Suppressor macrophage treated with lipopolysaccharide for 1 hour (primary cell): ENCODE results near the gene OTOL1.
"Not testable (repeated sequence)": the region's sequence is repeated elsewhere in the genome, so short reads cannot be mapped to it uniquely, and the experiment has no call there.

Experiments used
- DNase-seq, 3 donors: peaks; one replicate each; pipeline ENCODE4 v3.0.0-alpha.2; 2020 to 2022

Gene OTOL1

DNA sequence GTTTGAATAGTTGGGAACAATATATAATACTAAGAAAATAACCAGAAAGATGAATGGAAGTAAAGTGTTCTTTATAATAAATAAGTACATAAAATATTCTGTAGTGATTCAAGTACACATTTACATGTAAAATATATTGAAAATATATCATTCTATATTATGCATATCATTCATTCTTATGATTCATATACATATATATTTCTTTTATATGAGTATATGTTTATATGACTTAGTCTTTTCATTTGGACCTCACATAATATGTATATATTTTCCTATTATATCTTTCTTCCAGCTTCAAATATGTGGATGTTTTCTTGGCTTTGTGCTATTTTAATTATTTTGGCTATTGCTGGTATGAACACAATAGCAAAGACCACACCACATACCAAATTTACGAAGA, at the start of gene OTOL1:
Gene OTOL1 (plus strand): TSS at position 301 of the 400 bp plus-strand sequence. CDS start 0 bp downstream, at position 301.
- no peak for DNase-seq

DNA sequence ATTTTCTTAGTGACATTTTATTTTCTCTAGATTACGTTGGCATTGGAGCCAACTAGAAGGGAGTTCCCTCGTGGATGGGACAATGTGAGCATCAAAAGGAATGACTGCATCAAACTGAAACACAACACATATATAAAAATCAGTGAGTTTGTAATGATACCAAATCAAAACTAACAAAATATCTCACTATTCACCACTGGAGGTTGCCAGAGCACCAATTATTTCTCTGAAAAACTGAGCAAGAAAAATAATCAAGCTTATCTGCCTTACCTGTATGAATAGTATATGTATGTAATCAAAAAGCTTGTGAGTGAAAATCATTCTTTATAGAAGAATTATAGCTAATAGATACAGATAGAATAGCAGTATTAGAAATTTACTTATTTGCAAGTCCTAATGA, 46.8 kb upstream of the OTOL1 start:
- DNase-seq: no peak

DNA sequence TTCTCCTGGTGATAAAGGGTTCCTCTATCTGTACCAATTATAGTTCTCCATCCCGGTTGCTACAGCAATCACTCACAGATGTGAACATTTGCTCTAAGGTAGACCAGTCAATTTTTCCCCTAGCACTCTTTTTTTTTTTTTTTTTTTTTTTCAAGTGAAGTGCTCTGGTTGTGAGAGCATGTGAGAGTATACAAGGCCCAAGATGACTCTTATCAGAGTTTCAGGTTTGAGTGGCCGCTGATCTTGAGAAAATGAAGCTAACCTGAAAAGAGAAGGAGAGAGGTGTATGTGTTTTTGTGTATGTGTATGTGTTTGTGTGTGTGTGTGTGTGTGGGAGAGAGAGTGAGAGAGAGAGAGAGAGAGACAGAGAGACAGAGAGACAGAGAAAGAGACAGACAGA, 44.4 kb upstream of the OTOL1 start:
- no peak for DNase-seq

DNA sequence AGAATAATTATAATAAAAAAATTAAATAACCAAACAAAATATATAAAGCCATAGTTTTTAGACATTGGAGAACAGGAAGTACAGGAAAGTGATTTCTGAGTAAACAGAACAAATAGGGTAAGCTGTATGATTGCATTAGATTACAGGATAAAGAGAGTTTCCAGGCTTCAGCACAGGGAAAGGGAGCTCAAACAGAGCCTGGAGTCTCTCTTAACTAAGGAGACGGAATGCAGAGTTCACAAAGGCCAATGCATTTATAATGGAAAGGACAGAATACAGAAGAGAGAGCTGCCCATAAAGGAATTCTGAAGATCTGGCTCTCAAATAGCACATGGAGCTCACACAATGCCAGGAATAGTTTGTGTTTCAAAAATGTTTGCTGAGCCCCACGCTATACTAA, 42.0 kb upstream of the OTOL1 start:
- DNase-seq: no peak

DNA sequence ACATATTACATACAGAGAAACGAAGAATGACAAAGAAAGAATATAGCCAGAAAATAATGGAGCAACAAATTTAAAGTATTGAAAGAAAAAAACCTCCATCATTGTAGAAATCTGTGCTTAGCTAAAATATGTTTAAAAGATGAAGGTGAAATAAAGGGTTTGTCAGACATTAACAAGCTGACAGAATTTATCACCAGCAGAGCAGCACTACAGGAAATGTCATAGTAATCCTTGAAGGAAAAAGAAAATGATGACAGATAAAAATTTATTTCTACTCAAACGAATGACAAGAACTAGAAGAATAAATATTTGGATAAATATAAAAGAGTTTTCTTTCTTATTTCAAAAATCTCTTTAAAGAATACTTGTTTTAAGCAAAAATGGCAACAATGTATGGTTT, 40.6 kb upstream of the OTOL1 start:
- DNase-seq: no peak

DNA sequence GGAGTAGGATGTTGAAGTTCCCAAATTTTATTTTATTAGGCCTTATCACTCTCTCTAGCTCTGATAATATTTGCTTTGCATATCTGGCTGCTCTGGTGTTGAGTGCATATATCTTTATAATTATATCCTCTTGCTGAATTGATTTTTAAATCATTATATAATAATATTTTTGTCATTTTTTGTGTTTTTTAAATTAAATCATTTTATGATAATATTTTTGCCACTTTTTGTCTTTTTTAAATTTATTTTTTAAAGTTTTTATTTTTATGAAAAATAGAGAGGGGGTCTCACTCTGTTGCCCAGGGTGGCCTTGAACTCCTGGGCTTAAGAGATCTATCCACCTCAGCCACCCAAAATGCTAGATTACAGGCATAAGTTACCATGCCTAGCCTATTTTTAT, 34.5 kb upstream of the OTOL1 start:
- DNase-seq: no peak

DNA sequence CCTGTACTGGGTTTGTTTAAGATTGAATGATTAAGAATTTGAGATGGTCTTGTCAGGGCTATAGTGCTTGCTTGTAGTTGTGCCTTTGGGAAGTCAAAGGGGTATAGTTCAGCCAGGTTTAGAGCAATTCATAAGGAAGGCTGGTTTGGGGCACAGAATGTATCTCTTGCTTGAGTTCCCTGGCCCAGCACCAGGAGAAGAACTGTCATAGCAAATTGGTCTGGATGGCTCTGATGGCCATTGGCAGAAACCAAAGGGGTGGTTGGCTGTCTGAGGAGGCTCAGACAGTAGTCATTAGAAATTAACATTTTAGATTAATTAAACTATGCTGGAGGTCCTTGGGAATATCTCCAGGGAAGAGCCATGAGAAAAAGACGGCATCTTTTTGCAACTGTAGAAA, 25.4 kb upstream of the OTOL1 start:
- no peak for DNase-seq

DNA sequence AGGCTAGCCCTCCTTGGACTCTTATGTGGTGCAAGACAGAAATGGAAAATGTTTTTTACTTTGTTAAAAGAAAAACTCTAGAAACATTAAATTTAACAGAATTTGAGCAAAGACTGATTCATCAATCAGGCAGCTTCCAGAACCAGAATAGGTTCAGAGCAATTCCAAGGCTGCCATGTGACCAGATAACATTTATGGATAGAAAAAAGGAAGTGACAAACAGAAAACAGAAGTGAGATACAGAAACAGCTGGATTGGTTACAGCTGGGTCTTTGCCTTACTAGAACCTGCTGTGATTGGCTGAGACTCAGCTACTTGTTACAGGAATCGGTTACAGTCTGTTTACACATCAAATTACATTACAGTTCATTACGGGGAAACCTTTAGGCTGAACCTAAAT, 22.5 kb upstream of the OTOL1 start:
- peak in 2 of 3 donors; percentile 16 to 27 for DNase-seq

DNA sequence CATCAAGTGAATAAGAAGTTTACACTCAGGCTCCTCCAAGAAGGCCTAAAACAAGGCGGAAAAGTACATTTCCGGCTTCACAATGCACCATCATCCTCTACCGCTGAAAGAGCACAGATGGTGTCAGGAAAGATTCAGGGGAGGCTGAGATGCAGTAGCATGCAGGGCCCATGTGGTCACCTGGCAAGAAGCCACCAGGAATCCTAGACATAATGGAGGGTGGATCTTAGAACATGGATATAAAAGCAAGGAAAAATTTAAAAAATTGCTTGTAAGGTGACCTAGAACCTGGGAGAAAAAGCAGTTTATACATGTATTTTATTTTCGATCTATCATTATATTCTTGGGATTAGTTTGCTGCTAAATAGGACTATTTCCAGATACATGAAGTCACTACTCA, 21.9 kb upstream of the OTOL1 start:
- DNase-seq: no peak

DNA sequence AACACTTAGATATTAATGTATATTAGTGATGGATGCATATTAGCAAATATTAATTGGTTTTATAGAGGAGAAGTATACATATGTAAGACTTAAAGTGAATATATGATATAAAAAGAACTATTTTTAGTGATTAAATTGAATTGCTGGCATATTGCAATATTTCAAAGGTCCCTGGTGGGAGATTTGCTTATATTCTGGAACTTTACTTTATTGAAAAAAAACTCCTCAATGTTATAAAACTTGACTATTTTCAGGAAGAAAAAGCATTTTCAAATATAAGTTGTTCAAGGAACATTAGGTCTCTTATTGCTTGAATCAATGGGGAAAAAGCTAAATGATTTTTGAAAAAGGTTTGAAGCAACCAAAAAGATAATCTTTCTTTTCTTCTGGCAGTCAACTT, 21.4 kb upstream of the OTOL1 start:
- no peak for DNase-seq

DNA sequence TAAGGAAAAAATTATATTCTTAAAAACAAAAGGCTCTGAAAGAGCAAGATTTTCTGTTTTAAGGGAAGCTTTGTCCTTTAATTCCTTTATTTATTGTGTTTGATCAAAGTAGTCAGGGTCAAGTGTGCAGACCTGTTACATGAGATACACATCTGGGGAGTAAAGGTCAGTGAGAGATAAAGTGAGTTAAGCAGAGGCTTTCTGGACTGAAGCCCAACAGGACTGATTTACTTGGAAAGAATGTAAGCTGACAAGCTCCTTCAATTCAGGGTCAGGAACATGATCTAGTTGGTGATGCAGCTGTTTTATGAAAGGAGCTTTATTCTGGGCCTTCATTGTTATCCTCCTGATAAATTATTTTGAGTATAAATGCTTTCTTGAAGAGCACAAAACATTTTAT, 20.7 kb upstream of the OTOL1 start:
- DNase-seq: no peak

DNA sequence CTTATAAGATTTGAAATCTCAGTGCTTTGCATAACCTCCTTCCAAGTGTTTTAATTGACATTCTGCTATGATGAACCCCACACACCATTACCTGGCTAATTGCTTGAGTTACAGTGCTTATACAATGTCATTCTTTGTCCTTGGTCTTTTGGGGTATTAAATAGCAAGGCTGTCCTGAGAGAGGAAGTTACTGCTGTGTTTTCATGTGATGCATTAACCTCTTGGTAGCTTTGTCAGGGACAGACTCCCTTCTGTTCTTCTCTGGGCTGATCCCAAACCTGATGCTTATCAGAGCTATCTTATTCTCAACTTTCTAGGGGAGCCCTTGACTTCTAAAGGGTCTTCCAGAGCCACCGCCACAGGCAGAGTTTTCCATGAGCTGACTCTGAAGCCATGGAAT, 12.4 kb upstream of the OTOL1 start:
- DNase-seq: no peak

DNA sequence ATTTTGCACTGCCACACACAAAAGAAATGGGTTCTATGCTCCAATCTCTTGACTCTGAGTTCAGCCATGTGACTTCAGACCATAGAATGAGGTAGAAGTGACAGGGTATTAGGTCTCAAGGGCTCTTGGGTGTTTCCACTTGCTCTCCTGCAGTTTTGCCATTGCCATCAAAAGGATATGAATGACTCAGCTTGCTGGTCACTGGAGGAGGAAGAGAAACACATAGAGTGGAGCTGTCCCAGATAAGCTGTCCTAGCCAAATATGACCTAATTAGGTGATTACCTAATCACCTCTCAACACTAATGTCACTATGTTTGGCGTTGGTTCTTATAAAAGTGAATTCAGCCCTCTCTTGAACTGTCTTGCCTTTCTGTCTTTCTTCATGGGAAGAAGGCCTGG, 8.3 kb upstream of the OTOL1 start:
- DNase-seq: peak; percentile 8 to 62 (median 59)

DNA sequence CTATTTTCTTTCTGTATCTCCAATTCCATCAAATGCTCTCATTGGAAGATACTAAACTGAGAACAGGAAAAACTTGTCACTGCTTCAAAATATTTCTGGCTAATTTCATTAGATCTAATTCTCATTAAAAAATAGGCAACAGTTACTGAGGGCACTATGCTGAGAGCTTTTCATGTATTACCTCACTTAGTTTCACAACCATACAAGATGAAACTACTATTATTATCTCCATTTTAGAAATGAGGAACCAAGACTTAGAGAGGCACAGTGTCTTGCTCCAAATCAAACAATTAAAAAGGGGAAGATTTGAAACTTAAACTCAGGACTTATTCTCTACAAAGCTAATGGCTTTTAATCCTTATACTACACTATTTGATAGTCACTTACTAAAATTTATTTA, 7.2 kb upstream of the OTOL1 start:
- peak; percentile 20 to 77 (median 74) for DNase-seq

DNA sequence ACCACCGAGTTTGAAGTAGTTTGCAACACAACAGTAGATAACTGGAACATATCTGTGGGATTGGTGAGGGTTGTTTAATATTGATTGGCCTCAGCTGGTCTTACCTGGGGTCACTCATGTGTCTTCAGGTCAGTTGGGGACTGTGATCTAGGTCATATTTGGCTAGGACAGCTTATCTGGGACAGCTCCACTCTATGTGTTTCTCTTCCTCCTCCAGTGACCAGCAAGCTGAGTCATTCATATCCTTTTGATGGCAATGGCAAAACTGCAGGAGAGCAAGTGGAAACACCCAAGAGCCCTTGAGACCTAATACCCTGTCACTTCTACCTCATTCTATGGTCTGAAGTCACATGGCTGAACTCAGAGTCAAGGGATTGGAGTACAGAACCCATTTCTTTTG, 5.8 kb upstream of the OTOL1 start:
- DNase-seq: not testable (repeated sequence)

DNA sequence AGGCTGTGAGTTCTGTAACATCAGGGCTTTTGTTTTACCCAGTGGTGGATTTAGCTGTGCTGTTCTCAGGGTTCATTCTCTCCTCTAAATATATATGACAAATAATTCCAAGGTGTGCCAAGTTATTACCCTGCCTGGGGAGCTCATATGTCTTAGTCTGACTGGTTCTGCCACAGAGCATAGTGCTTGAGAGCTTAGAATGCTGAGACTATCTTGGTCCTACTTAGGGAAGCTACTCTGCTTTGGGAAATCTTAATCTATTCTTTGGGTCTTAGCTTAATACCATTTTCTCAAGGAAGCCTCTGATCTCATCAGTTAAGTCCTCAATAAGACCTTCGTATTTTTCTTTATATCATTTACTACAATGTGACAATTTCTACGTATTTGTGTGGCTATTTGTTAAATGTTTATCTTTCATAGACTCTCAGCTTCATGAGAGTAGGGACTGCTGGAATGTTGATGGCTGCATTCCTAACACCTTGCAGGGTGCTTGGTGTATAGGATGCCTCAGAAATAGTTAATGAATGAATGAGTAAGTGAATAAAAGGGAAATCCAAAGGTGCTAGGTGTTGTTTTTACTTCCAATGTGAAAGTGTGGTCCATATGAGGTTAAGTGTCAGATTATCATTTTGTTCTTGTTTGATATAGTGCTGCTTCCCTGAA, 1.8 kb downstream of the OTOL1 start:
- DNase-seq: no peak

DNA sequence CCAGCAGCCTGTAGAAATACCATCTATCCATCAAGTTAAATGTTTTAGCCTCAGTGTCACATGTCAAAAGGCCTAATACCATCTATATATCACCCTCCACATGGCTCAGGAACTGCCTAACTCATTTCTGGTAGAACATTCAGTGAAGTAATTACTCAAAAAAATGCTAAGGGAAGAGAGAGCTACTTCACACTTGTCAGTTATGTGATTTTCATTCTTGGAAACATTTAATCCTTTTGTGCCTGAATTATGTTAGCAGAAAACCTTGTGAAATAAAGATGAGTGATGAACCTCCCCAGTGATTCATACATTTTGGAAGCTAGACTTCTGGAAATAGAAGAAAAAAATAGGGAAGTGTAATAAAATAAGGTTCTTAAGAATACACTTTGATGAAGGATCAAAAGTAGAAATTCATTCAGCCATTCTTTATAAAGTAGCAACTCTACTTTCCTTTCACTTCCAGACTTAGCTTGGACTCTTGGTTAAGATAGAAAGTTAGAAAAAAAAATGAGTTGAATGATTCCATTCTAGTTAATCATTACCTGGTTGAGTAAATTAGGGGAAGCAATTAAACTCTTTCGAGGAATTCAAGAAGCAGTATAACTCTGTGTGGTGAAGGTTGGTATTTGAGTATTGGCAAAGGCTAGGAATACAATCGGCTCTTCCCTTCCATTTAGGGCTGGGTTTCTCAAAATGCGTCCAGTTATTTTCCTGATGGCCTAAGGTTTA, 3.6 kb downstream of the OTOL1 start:
- DNase-seq: peak in 2 of 3 donors; percentile 48 to 61

DNA sequence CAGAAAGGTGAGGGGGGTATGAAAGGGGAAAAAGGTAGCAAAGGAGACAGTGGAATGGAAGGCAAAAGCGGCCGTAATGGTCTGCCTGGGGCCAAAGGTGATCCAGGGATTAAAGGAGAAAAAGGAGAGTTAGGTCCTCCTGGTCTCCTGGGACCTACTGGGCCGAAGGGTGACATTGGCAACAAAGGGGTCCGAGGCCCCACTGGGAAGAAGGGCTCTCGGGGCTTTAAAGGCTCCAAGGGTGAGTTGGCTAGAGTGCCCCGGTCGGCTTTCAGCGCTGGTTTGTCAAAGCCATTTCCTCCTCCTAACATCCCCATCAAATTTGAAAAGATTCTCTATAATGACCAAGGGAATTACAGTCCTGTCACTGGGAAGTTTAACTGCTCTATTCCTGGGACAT, 6.7 kb downstream of the OTOL1 start:
- no peak for DNase-seq

DNA sequence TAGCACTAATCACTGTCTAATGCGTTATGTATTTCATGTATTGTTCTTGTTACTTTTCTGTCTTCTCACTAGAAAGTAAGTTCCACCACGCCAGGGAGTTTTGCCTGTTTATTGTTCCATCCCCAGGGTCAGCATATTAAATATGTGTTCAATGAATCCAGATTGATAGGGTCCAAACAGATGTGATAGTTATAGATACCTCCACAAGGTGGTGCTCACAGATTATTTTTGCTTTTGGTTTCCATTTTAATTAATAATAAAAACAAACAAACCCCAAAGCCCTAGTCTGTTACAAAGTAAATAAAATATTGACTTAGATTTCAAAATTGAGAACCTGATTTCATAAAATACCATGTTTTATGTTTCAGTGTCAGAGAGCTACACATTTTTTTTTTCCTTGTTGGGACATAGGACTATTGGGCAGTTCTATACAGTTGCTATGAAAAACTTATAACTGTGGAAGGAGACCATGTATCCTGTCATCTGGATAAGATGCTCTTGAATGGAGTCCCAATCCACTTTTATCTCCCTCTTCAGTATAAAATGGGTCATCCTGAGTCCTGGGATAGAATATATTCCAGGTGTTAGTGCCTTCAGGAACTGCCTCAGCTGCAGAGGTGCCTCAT, 12.4 kb downstream of the OTOL1 start:
- DNase-seq: peak; percentile 13 to 44 (median 31)

DNA sequence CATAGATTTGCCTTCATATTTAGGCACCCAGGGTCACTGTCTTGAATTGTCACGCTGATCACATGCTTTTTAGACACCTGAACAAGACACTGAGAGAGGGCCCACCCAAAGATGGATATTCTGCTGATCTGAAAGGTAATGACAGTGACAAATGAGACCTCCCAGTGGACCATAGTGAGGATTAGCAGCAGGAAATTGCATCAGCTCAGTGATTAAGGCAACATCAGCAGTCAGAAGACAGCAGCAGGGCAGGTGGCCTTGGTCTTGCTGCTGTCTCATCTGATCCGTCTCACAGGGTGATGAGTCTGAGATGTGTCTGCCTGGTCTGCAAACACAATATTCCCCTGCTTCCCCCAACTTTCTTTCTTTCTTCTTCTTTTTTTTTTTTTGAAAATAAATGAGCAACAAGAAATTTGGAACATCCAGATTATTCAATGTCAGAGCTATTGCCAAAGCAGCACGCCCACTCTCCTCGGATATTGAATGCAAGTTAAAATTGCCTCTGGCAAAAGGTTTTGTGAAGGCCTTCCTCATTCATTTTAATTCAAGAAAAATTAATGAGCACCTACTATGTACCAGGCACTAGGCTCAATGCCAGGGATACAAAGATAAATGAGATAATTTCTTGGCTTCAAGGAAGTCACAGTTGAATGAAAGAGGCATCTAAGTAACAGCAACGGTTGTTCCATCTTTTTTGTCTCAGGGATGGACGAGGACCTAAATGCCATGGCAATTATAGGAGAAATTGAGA, 14.1 kb downstream of the OTOL1 start:
- no peak for DNase-seq

DNA sequence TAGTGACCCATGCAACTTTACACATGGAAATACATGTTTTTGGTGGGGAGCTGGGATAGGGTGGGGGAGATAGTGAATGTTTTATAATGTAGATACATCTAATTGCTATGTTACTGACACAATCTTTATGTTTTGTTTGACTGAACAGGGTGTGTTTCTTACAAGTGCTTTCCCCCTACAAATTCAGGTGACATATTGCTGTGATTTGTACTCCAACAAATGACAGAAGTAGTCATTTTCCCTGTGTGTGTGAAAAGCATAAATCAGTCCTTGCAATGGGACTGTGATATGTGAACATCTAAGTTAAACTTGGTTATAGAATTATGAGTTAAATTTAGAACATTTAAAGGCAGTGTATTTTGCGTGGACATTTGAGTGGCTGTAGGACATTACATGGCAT, 27.3 kb downstream of the OTOL1 start:
- DNase-seq: no peak

DNA sequence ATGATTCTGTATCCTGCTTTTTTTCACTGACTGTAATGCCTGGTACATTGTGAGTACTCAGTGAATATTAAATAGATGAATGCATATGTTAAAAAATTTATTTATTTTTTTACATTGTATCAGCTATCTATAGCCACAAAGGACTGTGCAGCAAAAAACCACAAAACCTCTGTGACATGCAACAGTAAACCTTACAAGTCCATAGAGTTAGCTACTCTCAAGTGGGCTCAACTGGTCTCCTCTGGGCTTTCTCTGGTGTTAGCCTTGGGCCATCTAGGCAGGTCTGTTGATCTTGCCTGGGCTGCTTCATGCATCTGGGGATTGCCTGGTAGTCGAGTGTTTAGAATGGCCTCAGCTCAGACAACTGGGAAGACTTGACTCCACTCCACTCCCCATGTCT, 35.3 kb downstream of the OTOL1 start:
- DNase-seq: no peak

DNA sequence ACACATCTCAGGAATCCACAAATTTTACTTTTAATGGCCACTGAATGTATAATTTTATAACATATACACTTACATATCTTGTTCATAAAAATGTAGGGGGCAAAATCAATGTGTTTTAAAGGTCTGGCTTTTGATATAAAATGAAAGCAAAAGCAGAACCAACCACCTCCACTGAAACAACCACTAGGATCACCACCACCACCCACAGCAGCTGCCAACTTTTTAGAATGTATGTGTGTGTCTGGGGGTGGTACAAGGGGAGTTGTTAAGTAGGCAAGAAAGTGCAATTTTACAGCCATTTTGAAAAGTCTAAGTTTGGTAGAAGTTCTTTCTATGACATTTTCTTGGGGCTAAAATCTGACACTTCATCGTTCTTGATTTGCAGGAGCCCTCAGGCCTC, 44.0 kb downstream of the OTOL1 start:
- peak in 1 of 3 donors; percentile 19 for DNase-seq

DNA sequence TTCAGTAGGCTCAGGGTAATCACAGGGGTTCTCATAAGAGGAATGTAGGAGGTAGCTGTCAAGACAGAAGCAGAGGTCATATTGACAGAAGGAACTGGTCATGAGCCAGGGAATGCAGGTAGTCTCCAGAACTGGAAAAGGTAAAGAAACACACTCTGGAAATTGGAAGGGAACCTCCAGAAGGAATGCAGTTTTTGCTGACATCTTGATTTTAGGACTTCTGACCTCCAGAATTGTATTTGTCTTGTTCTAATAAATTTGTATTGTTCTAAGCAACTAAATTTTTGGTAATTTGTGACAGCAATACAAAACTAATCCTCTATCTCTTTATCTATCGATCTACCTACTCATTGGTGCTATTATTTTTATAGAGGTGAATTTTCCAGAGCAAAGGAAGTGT, 49.2 kb downstream of the OTOL1 start:
- no peak for DNase-seq
